Measurements from ENCODE around the gene FNDC3B.

DNA sequence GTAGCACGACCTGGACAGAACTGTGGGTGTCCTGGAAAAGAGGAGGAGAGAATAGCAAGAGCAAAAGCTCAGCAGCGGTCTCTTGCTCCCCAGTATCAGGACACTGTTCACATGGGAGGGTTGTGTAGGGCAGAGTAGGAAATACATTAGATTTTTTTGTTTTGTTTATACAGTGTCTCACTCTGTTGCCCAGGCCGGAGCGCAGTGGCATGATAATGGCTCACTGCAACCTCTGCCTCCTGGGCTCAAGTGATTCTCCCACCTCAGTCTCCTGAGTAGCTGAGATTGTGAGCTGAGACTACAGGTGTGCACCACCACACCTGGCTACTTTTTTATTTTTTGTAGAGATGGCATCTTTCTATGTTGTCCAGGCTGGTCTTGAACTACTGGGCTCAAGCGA is 53.3 kb downstream of the FNDC3B start:
- TF ChIP-seq, protein P1, sequence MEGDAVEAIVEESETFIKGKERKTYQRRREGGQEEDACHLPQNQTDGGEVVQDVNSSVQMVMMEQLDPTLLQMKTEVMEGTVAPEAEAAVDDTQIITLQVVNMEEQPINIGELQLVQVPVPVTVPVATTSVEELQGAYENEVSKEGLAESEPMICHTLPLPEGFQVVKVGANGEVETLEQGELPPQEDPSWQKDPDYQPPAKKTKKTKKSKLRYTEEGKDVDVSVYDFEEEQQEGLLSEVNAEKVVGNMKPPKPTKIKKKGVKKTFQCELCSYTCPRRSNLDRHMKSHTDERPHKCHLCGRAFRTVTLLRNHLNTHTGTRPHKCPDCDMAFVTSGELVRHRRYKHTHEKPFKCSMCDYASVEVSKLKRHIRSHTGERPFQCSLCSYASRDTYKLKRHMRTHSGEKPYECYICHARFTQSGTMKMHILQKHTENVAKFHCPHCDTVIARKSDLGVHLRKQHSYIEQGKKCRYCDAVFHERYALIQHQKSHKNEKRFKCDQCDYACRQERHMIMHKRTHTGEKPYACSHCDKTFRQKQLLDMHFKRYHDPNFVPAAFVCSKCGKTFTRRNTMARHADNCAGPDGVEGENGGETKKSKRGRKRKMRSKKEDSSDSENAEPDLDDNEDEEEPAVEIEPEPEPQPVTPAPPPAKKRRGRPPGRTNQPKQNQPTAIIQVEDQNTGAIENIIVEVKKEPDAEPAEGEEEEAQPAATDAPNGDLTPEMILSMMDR (IDR thresholded peaks at IDR 0.05; ENCODE audit: low read depth, low read length): no peak
- no peak for TF ChIP-seq POLR2A (IDR thresholded peaks at IDR 0.05; ENCODE audit: extremely low read depth, insufficient read length)
